SU-DHL-6 (cell line): ENCODE measurements around the gene SIK2.

Experiments
- EZH2phosphoT487 ChIP-seq: fragments of 200-600 bp; sonication (generic), shearing (Covaris generic); conservative IDR thresholded peaks from 2 replicates; pipeline ENCODE4 v1.6.1; 2018; ENCODE audit warnings: mild to moderate bottlenecking, antibody characterized with exemption, low read length, moderate library complexity, mixed read lengths
- TF ChIP-seq, protein P1 (sequence below): fragments of 200-600 bp; sonication (generic); IDR thresholded peaks from one replicate; pipeline ENCODE4 v1.5.1; 2017; ENCODE audit warnings: antibody characterized with exemption, mild to moderate bottlenecking, low read length, moderate library complexity; ENCODE audit not compliant: insufficient read depth, poor library complexity, severe bottlenecking

DNA sequence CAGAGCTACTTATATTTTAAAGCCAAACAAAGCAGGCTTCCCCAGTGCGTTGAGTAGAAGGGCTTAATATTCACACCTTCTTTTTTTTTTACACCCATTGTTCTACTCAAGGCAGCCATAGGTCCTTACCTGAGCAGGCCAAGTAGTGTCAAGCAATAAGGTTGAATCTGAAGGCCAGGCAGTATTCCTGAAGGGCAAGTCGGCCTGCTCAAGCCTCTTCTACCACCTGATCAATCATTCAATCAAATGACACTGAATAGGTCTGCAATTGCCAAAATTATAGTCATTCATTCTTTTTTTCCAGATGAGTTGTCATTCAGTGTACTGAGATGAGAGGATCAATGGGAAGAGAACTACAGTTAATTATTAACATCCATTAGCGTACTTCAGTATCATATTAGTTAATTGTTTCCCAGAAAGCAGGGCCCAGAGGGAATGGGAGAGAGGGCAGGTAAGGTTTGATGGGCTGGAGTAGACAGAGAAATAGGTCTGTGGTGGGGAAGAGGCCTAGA, 175.9 kb downstream of the SIK2 start:
- TF ChIP-seq, protein P1, sequence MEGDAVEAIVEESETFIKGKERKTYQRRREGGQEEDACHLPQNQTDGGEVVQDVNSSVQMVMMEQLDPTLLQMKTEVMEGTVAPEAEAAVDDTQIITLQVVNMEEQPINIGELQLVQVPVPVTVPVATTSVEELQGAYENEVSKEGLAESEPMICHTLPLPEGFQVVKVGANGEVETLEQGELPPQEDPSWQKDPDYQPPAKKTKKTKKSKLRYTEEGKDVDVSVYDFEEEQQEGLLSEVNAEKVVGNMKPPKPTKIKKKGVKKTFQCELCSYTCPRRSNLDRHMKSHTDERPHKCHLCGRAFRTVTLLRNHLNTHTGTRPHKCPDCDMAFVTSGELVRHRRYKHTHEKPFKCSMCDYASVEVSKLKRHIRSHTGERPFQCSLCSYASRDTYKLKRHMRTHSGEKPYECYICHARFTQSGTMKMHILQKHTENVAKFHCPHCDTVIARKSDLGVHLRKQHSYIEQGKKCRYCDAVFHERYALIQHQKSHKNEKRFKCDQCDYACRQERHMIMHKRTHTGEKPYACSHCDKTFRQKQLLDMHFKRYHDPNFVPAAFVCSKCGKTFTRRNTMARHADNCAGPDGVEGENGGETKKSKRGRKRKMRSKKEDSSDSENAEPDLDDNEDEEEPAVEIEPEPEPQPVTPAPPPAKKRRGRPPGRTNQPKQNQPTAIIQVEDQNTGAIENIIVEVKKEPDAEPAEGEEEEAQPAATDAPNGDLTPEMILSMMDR = no peak
- no peak for TF ChIP-seq EZH2phosphoT487
